Fibroblast of lung (primary cell): Measurements from ENCODE around the gene CEACAM8.

ENCODE experiments used
- CTCF ChIP-seq, 2 donors: IDR thresholded peaks in 1 of 2; conservative IDR thresholded peaks in 1 of 2; 1 replicate in 1 of 2; 2 replicates in 1 of 2; pipeline ENCODE4 v1.5.1; 2011 to 2012; ENCODE audit warnings: low read length in 2 of 2, control low read depth in 1 of 2, inconsistent platforms in 1 of 2, low read depth in 1 of 2, mild to moderate bottlenecking in 1 of 2
- EZH2 ChIP-seq: IDR thresholded peaks from 2 replicates; pipeline ENCODE4 v1.5.1; 2012; ENCODE audit warnings: low read length, control low read depth, mild to moderate bottlenecking; ENCODE audit errors: missing control alignments

- no peak for TF ChIP-seq CTCF (conservative IDR thresholded peaks at IDR 0.05 in 1 of 2, IDR thresholded peaks at IDR 0.05 in 1 of 2; ENCODE audit: low read depth in 1 of 2, low read length in 2 of 2)
- no peak for TF ChIP-seq EZH2
Measured at GRCh38 chr19:42626181-42626580, 31.5 kb upstream of the CEACAM8 start.
